Measurements from ENCODE around the gene PTBP2. TPM values are rescaled to one million over a fixed set of nuclear protein-coding genes. Genes with fewer than 3 reads are reported as not detected.

Gene PTBP2
- total RNA-seq, 1 donor from 2014 or later, result 29.7 TPM

- Mint-ChIP-seq H3K27ac (ENCODE audit: unreplicated experiment) (no peak overlapping the region), H3K36me3 (ENCODE audit: low read depth, unreplicated experiment) (no peaks in the 10 kb centered on the region), H3K4me1 (ENCODE audit: unreplicated experiment) (peaks cover 10% of the 10 kb centered on the region), H3K4me3 (ENCODE audit: unreplicated experiment) (no peak overlapping the region), H3K27me3 (ENCODE audit: unreplicated experiment) (peaks cover 6% of the 10 kb centered on the region), H3K9me3 (ENCODE audit: unreplicated experiment) (no peaks in the 10 kb centered on the region)
- peak; percentile 51 for DNase-seq (ENCODE audit: low spot score)
- peak; percentile 55 for TF ChIP-seq CTCF (IDR thresholded peaks at IDR 0.05; ENCODE audit: unreplicated experiment)
These were observed 123.9 kb downstream of the PTBP2 start for GRCh38 chr1:96845464-96845863.

GRCh38 chr1:96861836-96862235 lies 140.3 kb downstream of the PTBP2 start:
- Mint-ChIP-seq H3K9me3 (ENCODE audit: unreplicated experiment) (no peaks in the 10 kb centered on the region), H3K36me3 (ENCODE audit: low read depth, unreplicated experiment) (peaks cover 5% of the 10 kb centered on the region)

DNA sequence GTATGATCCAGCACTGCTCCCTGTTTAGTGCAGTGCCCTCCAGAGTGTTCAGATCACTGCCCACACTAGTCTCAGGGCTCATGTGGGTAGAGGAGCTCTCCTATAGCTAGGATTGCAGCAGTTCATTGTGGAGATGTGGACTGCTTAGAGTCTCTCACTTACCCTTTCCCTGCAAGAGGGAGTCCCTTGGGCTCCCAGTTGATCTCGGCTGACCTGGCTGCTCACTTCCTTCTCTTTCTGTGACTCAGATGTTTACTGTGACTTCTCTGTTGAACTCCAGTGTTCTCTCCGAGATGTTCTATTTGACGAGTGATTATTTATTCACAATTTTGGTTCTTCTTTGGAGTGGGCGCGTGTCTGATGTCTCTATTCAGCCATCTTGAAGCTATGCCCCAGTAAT lies 141.9 kb downstream of the PTBP2 start:
- peaks cover 5% of the 10 kb centered on the region for H3K36me3 Mint-ChIP-seq (ENCODE audit: low read depth, unreplicated experiment)
- no peak for DNase-seq (ENCODE audit: low spot score)
- H3K9me3 Mint-ChIP-seq (ENCODE audit: unreplicated experiment), result no peaks in the 10 kb centered on the region
- H3K27ac Mint-ChIP-seq (ENCODE audit: unreplicated experiment), result no peak overlapping the region
- TF ChIP-seq CTCF (IDR thresholded peaks at IDR 0.05; ENCODE audit: unreplicated experiment), result no peak
- H3K4me3 Mint-ChIP-seq (ENCODE audit: unreplicated experiment), result no peak overlapping the region
- no peaks in the 10 kb centered on the region for H3K4me1 Mint-ChIP-seq (ENCODE audit: unreplicated experiment)
- peaks cover 3% of the 10 kb centered on the region for H3K27me3 Mint-ChIP-seq (ENCODE audit: unreplicated experiment)

More at GRCh38 chr1:96861836-96862235, 140.3 kb downstream of the PTBP2 start:
- no peak for TF ChIP-seq CTCF (IDR thresholded peaks at IDR 0.05; ENCODE audit: unreplicated experiment)
- Mint-ChIP-seq H3K4me3 (ENCODE audit: unreplicated experiment) (no peak overlapping the region), H3K27ac (ENCODE audit: unreplicated experiment) (no peak overlapping the region), H3K27me3 (ENCODE audit: unreplicated experiment) (peaks cover 3% of the 10 kb centered on the region), H3K4me1 (ENCODE audit: unreplicated experiment) (no peaks in the 10 kb centered on the region)
- no peak for DNase-seq (ENCODE audit: low spot score)

Data from endothelial cell (in vitro differentiated cells).